Left ventricle myocardium inferior (tissue), 1 donor: ENCODE measurements around the gene PPL. TPM values are rescaled to one million over a fixed set of nuclear protein-coding genes. Genes with fewer than 3 reads are reported as not detected.

Experiments used
- DNase-seq: peaks from one replicate; pipeline ENCODE4 v3.0.0-alpha.2; 2020
- H3K27ac ChIP-seq: fragments of 200-600 bp; replicated peaks from 2 replicates; pipeline ENCODE4 v1.8.0; 2021
- H3K27me3 ChIP-seq: fragments of 200-600 bp; 2 replicates; pipeline ENCODE4 v1.8.0; 2021; ENCODE audit warnings: low read depth
- H3K36me3 ChIP-seq: fragments of 200-600 bp; 2 replicates; pipeline ENCODE4 v1.8.0; 2021
- H3K4me1 ChIP-seq: fragments of 200-600 bp; 2 replicates; pipeline ENCODE4 v1.8.0; 2021
- H3K4me3 ChIP-seq: fragments of 200-600 bp; 2 replicates; pipeline ENCODE4 v1.8.0; 2021; ENCODE audit warnings: mild to moderate bottlenecking, moderate library complexity
- H3K9me3 ChIP-seq: fragments of 200-600 bp; replicated peaks from 2 replicates; pipeline ENCODE4 v1.8.0; 2021
- intact Hi-C: fragments of 100-400 bp; cut with micrococcal nuclease; formaldehyde crosslinking; loops from one replicate; pipeline ENCODE4 v1.11.0; 2022
- total RNA-seq: library from RNA; stranded (reverse); fragmentation: NEBNext Ultra II Directional; extraction: Animal tissue kit (Norgen Biotek cat#: 25700); gene quantifications from one replicate; pipeline ENCODE4 v1.2.1, GENCODE V29; 2021
- TF ChIP-seq, protein P1 (sequence below): fragments of 200-600 bp; IDR thresholded peaks from 2 replicates; pipeline ENCODE4 v1.8.0; 2021; ENCODE audit warnings: antibody characterized with exemption, mild to moderate bottlenecking, borderline replicate concordance
- donor health status: DM: no; HTN: yes; CAD: no; lungs with severe emphysema.

PPL gene
- total RNA-seq, 1 donor from 2014 or later, result 7.6 TPM

DNA sequence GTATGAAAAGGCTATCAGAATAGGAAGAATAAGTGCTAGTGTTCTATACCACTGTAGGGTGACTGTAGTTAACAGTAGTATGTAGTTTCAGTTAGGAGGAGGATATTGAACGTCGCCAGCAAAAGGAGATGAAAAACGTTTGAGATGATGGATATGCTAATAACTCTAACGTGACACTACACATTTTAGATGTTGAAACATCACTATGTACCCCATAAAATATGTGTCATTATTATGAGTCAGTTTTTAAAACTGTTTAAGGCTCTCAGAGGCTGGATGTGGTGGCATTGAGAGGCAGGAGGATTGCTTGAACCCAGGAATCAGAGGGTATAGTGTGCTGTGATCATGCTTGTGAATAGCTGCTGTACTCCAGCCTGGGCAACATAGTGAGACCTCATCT lies 57.9 kb downstream of the PPL start:
- Histone ChIP-seq H3K9me3 (no peaks in the 10 kb centered on the region), H3K36me3 (peaks cover 94% of the 10 kb centered on the region), H3K27me3 (no peaks in the 10 kb centered on the region), H3K4me1 (peaks cover 21% of the 10 kb centered on the region), H3K4me3 (no peak overlapping the region), H3K27ac (no peak overlapping the region)
- TF ChIP-seq, protein P1, sequence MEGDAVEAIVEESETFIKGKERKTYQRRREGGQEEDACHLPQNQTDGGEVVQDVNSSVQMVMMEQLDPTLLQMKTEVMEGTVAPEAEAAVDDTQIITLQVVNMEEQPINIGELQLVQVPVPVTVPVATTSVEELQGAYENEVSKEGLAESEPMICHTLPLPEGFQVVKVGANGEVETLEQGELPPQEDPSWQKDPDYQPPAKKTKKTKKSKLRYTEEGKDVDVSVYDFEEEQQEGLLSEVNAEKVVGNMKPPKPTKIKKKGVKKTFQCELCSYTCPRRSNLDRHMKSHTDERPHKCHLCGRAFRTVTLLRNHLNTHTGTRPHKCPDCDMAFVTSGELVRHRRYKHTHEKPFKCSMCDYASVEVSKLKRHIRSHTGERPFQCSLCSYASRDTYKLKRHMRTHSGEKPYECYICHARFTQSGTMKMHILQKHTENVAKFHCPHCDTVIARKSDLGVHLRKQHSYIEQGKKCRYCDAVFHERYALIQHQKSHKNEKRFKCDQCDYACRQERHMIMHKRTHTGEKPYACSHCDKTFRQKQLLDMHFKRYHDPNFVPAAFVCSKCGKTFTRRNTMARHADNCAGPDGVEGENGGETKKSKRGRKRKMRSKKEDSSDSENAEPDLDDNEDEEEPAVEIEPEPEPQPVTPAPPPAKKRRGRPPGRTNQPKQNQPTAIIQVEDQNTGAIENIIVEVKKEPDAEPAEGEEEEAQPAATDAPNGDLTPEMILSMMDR, result no peak
- no peak for DNase-seq
- intact Hi-C loops, result no loop called here

DNA sequence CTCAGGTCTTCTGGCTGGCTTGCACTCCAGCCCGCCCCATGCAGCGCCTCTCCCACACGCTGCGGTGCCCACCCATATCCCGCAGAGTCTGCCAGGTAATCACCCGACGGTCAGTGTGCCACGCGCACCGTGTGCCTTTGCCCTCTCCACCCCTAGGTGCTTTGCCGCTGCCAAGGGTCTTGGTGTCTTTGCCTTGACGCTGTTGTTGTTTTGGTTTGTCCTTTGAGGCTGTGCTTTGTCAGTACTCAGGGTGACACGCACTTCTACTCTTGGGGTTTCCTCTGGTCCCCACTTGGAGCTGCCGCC lies 59.6 kb downstream of the PPL start:
- Histone ChIP-seq H3K4me1 (peaks cover 13% of the 10 kb centered on the region), H3K27me3 (no peaks in the 10 kb centered on the region), H3K9me3 (no peaks in the 10 kb centered on the region), H3K36me3 (peaks cover 99% of the 10 kb centered on the region), H3K27ac (no peak overlapping the region), H3K4me3 (no peak overlapping the region)
- no peak for DNase-seq
- intact Hi-C loops, result no loop called here
- TF ChIP-seq, protein P1, result no peak

DNA sequence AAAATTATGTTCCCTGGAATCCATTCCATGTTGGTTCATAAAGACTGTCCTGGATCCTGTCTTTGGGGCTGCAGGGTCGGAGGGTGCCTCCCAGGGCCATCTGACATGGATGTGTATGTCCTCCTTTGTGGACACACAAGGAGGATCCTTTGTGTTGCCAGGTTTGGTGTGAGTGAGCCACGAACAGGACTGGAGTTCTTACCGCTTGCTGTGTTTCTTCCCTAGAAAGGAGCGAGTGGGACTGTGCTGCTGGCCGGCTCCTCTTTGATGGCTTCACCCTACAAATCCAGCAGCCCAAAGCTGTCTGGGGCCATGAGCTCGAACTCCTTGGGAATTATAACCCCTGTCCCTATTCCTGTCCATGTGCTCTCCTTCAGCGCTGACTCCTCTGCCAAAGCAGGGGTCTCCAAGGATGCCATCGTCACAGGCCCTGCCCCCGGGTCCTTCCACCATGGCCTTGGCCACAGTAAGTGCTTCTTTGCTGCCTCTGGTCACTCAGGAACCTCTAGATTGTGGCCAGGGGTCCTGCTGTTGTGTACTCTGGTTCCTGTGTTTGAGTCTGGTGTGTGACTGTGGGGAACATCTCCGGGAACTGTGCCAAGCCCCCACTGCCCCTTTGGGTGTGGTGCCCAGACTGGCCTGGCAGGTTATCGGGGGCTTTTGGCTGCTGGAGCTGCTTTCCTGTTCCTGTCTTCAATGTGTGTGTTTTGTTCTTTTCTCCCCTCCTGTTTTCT lies 60.1 kb downstream of the PPL start:
- Histone ChIP-seq H3K36me3 (peaks cover 100% of the 10 kb centered on the region), H3K27ac (no peak overlapping the region), H3K4me3 (no peak overlapping the region), H3K9me3 (no peaks in the 10 kb centered on the region), H3K27me3 (no peaks in the 10 kb centered on the region), H3K4me1 (peaks cover 8% of the 10 kb centered on the region)
- TF ChIP-seq, protein P1, result no peak
- no peak for DNase-seq
- intact Hi-C loops, result no loop called here

DNA sequence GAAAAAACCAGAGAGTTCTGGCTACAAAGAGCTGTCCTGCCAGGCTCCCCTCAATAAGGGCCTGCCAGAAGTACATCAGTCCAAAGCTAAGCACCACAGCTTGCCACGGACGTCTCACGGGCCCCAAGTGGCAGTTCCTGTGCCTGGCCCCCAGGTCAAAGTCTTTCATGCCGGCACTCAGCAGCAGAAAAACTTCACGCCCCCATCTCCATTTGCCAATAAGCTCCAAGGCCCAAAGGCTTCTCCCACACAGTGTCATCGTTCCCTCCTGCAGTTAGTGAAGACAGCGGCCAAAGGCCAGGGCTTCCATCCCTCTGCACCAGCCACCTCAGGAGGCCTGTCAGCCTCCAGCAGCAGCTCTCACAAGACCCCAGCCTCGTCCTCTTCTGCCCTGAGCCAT lies 62.3 kb downstream of the PPL start:
- intact Hi-C loops, result no loop called here
- Histone ChIP-seq H3K9me3 (no peaks in the 10 kb centered on the region), H3K4me3 (no peak overlapping the region), H3K27ac (no peak overlapping the region), H3K36me3 (peaks cover 100% of the 10 kb centered on the region), H3K4me1 (peaks cover 10% of the 10 kb centered on the region), H3K27me3 (no peaks in the 10 kb centered on the region)
- TF ChIP-seq, protein P1, result no peak
- DNase-seq, result no peak

DNA sequence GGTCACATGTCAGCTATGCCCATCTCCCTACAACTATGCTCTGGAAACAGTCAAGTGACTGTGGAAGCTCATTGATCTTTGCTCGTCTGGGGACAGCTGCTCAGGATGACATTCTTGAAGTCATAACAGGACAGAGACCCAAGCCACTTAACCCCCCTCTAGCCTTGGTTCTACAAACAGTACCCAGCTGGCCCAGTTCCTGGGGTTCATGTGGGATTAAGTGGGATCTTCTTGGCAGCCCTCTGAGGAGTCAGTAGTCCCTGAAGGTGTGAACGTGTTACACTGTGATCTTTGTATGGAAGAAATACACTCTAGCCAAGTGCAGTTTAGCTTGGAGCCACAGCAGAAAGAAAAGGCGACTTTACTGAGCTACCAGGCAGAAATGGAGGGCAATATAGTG lies 63.9 kb downstream of the PPL start:
- peaks cover 26% of the 10 kb centered on the region for H3K4me1 ChIP-seq
- H3K36me3 ChIP-seq, result peaks cover 95% of the 10 kb centered on the region
- intact Hi-C loops, result no loop called here
- no peak for DNase-seq
- no peak overlapping the region for H3K4me3 ChIP-seq
- H3K27ac ChIP-seq, result no peak overlapping the region
- TF ChIP-seq, protein P1, result no peak
- no peaks in the 10 kb centered on the region for H3K9me3 ChIP-seq
- no peaks in the 10 kb centered on the region for H3K27me3 ChIP-seq

DNA sequence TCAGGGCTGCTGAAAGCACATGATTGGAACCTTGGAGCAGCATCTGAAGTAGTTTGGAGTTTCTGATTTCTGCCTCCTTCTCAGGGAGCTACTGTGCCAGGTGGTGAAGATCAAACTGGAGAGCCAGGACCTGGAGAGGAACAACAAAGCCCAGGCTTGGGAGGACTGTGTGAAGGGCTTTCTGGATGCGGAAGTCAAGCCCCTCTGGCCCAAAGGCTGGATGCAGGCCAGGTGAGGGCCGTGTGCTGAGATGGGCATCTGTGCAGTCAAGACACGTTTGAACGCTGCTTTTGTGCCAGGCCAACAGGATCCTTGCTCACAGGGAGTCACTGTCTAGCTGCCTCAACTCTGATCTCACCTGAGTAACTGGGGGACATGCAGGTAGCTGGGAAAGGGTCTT lies 65.9 kb downstream of the PPL start:
- no peak overlapping the region for H3K4me3 ChIP-seq
- no peaks in the 10 kb centered on the region for H3K9me3 ChIP-seq
- TF ChIP-seq, protein P1, result no peak
- intact Hi-C loops, result no loop called here
- H3K27ac ChIP-seq, result no peak overlapping the region
- no peak for DNase-seq
- H3K36me3 ChIP-seq, result peaks cover 75% of the 10 kb centered on the region
- peaks cover 41% of the 10 kb centered on the region for H3K4me1 ChIP-seq
- H3K27me3 ChIP-seq, result no peaks in the 10 kb centered on the region
